Measurements from ENCODE around the gene FURIN. TPM values are rescaled to one million over a fixed set of nuclear protein-coding genes. Genes with fewer than 3 reads are reported as not detected.

FURIN gene
- total RNA-seq, 1 experiment from 2014 or later = 20.4 TPM

Other genes starting within 250 kb of the FURIN start
- gene BLM, start 151.2 kb upstream of the FURIN start, total RNA-seq (2014; rRNA removed; shearing (Covaris generic)) = 12.9 and 16.1 TPM in 2 replicates
- 3.5 and 4.7 TPM in 2 replicates for gene FES, start 15.9 kb downstream of the FURIN start, total RNA-seq (2014; rRNA removed; shearing (Covaris generic))
- gene MAN2A2, start 34.7 kb downstream of the FURIN start, total RNA-seq (2014; rRNA removed; shearing (Covaris generic)) = 6.5 and 7.1 TPM in 2 replicates
- gene HDDC3, start 64.0 kb downstream of the FURIN start, total RNA-seq (2014; rRNA removed; shearing (Covaris generic)) = 18.9 and 26.4 TPM in 2 replicates
- 67.2 and 74.3 TPM in 2 replicates for gene UNC45A, start 66.7 kb downstream of the FURIN start, total RNA-seq (2014; rRNA removed; shearing (Covaris generic))
- 26.8 and 29.9 TPM in 2 replicates for gene RCCD1, start 86.3 kb downstream of the FURIN start, total RNA-seq (2014; rRNA removed; shearing (Covaris generic))
- 494 and 538 TPM in 2 replicates for gene PRC1, start 125.9 kb downstream of the FURIN start, total RNA-seq (2014; rRNA removed; shearing (Covaris generic))
- 9.6 and 12.3 TPM in 2 replicates for gene VPS33B, start 154.0 kb downstream of the FURIN start, total RNA-seq (2014; rRNA removed; shearing (Covaris generic))
- gene SV2B, start 231.7 kb downstream of the FURIN start, total RNA-seq (2014; rRNA removed; shearing (Covaris generic)) = not detected in 2 replicates